Brain microvascular endothelial cell (primary cell): ENCODE data around the gene PCDHA10.

ENCODE experiments used
- DNase-seq: peaks from one replicate; pipeline ENCODE4 v3.0.0-alpha.2; 2020
- H3K27ac ChIP-seq: fragments of 250-450 bp; sonication (Bioruptor Pico); 2 replicates; pipeline ENCODE4 v1.5.1; 2020; ENCODE audit warnings: mild to moderate bottlenecking, moderate library complexity
- H3K27me3 ChIP-seq: fragments of 250-450 bp; sonication (Bioruptor Pico); replicated peaks from 2 replicates; pipeline ENCODE4 v1.5.1; 2020; ENCODE audit warnings: mild to moderate bottlenecking
- H3K36me3 ChIP-seq: fragments of 250-450 bp; sonication (Bioruptor Pico); replicated peaks from 2 replicates; pipeline ENCODE4 v1.5.1; 2020; ENCODE audit warnings: mild to moderate bottlenecking
- H3K4me3 ChIP-seq: 2 replicates; pipeline ENCODE4 v1.5.1; 2011; ENCODE audit warnings: low read depth, mild to moderate bottlenecking, control low read depth, low read length, moderate library complexity
- in situ Hi-C: cut with HindIII; loops from 2 replicates; pipeline ENCODE4 v1.10.0; 2017; ENCODE audit warnings: low sequenced_read_pairs, low pct_ligation_motif_present
- TF ChIP-seq, protein P1 (sequence below): IDR thresholded peaks from 2 replicates; pipeline ENCODE4 v1.5.1; 2011; ENCODE audit warnings: low read depth, mild to moderate bottlenecking, moderate library complexity, low read length, control low read depth, inconsistent platforms; ENCODE audit errors: missing control alignments

The PCDHA10 gene

DNA sequence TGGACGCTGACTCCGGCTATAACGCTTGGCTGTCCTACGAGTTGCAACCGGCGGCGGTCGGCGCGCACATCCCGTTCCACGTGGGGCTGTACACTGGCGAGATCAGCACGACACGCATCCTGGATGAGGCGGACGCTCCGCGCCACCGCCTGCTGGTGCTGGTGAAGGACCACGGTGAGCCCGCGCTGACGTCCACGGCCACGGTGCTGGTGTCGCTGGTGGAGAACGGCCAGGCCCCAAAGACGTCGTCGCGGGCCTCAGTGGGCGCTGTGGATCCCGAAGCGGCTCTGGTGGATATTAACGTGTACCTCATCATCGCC, 21.5 kb downstream of the PCDHA10 start:
- in situ Hi-C loops = no loop called here
- Histone ChIP-seq H3K27ac (no peak overlapping the region), H3K36me3 (no peaks in the 10 kb centered on the region), H3K27me3 (no peaks in the 10 kb centered on the region), H3K4me3 (no peak overlapping the region)
- TF ChIP-seq, protein P1, sequence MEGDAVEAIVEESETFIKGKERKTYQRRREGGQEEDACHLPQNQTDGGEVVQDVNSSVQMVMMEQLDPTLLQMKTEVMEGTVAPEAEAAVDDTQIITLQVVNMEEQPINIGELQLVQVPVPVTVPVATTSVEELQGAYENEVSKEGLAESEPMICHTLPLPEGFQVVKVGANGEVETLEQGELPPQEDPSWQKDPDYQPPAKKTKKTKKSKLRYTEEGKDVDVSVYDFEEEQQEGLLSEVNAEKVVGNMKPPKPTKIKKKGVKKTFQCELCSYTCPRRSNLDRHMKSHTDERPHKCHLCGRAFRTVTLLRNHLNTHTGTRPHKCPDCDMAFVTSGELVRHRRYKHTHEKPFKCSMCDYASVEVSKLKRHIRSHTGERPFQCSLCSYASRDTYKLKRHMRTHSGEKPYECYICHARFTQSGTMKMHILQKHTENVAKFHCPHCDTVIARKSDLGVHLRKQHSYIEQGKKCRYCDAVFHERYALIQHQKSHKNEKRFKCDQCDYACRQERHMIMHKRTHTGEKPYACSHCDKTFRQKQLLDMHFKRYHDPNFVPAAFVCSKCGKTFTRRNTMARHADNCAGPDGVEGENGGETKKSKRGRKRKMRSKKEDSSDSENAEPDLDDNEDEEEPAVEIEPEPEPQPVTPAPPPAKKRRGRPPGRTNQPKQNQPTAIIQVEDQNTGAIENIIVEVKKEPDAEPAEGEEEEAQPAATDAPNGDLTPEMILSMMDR = no peak
- no peak for DNase-seq

DNA sequence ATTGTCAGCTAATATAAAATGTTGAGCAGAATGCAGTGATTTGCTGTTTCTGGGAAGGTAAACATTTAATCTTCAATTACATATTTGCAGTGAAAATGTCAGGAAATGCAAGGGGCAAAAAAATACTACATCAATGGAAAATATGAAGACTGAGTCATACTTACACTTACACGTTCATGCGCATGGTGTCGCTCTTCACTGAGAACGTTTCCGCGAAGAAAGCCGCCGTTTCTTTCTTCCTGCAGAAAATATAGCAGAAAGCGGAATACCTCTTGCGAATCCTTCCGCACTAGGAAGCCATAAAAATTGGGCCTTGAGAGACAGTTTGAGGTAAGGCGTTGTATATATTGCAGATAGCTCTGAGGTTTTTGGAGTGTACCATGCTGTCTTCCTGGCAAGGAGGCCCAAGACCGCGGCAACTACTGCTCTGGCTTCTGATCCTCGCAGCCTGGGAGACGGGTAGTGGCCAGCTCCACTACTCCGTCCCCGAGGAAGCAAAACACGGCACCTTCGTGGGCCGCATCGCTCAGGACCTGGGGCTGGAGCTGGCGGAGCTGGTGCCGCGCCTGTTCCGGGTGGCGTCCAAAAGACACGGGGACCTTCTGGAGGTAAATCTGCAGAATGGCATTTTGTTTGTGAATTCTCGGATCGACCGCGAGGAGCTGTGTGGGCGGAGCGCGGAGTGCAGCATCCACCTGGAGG, 26.3 kb downstream of the PCDHA10 start, which contains the start of gene PCDHA13:
TSS of gene PCDHA13 (plus strand) at position 236 of the 702 bp plus-strand sequence. CDS start at position 381, 145 bp downstream.
- Histone ChIP-seq H3K27ac (no peak within 1 kb of the TSS), H3K36me3 (no peaks in the 10 kb centered on the region), H3K4me3 (no peak within 1 kb of the TSS), H3K27me3 (no peaks in the 10 kb centered on the region)
- DNase-seq = no peak
- in situ Hi-C loops = no loop called here
- TF ChIP-seq, protein P1 = peak; percentile 6

DNA sequence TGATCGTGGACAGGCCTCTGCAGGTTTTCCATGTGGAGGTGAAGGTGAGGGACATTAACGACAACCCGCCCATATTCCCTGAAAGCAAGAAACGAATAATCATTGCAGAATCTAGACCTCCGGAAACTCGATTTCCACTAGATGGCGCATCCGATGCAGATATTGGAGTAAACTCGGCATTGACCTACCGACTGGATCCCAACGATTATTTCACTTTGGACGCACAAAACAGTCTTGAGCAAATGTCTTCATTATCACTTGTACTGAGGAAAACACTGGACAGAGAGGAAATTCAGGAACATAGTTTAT, 26.8 kb downstream of the PCDHA10 start:
- in situ Hi-C loops = no loop called here
- Histone ChIP-seq H3K27ac (no peak overlapping the region), H3K36me3 (no peaks in the 10 kb centered on the region), H3K4me3 (no peak overlapping the region), H3K27me3 (no peaks in the 10 kb centered on the region)
- no peak for DNase-seq
- TF ChIP-seq, protein P1 = no peak

DNA sequence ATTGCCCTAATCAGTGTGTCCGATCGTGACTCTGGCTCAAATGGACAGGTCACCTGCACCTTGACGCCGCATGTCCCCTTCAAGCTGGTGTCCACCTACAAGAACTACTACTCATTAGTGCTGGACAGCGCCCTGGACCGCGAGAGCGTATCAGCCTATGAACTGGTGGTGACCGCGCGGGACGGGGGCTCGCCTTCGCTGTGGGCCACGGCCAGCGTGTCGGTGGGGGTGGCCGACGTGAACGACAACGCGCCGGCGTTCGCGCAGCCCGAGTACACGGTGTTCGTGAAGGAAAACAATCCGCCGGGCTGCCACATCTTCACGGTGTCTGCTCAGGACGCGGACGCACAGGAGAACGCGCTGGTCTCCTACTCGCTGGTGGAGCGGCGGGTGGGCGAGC, 27.7 kb downstream of the PCDHA10 start:
- Histone ChIP-seq H3K27me3 (no peaks in the 10 kb centered on the region), H3K36me3 (no peaks in the 10 kb centered on the region), H3K27ac (no peak overlapping the region), H3K4me3 (no peak overlapping the region)
- TF ChIP-seq, protein P1 = no peak
- no peak for DNase-seq
- in situ Hi-C loops = no loop called here

DNA sequence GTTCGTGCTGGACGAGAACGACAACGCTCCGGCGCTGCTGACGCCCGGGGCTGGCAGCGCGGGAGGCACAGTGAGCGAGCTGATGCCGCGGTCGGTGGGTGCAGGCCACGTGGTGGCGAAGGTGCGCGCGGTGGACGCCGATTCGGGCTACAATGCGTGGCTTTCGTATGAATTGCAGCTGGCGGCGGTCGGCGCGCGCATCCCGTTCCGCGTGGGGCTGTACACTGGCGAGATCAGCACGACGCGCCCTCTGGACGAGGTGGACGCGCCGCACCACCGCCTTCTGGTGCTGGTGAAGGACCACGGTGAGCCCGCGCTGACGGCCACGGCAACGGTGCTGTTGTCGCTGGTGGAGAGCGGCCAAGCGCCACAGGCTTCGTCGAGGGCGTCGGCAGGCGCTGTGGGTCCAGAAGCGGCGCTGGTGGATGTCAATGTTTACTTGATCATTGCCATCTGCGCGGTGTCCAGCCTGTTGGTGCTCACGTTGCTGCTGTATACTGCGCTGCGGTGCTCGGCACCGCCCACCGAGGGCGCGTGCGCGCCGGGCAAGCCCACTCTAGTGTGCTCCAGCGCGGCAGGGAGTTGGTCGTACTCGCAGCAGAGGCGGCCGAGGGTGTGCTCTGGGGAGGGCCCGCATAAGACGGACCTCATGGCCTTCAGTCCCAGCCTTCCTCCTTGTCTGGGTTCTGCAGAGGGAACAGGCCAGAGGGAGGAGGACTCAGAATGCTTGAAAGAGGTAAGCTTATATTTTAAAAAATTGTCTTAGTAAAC, 28.4 kb downstream of the PCDHA10 start:
- Histone ChIP-seq H3K4me3 (no peak overlapping the region), H3K27me3 (no peaks in the 10 kb centered on the region), H3K27ac (no peak overlapping the region), H3K36me3 (no peaks in the 10 kb centered on the region)
- TF ChIP-seq, protein P1 = no peak
- DNase-seq = no peak
- in situ Hi-C loops = no loop called here
